Activated T-cell treated with anti-CD3 and anti-CD28 coated beads, Interleukin-2, amount 50 U/mL, for 72 hours (primary cell): ENCODE results near the gene NPAS2. TPM values are rescaled to one million over a fixed set of nuclear protein-coding genes. Genes with fewer than 3 reads are reported as not detected.

Experiments
- ATAC-seq, 2 donors: fragments of 150-1000 bp; cut with Tn5 transposase; replicated peaks in 1 of 2; 2 replicates each; pipeline ENCODE4 v1.10.0; 2021; ENCODE audit warnings: moderate library complexity in 2 of 2, mild to moderate bottlenecking in 1 of 2
- DNase-seq, 2 donors: peaks; one replicate each; pipeline ENCODE4 v3.0.0; 2021 to 2022; ENCODE audit warnings: mixed read lengths in 1 of 2
- H3K27ac Mint-ChIP-seq: one replicate; pipeline ENCODE4 v1.8.0; 2022; ENCODE audit warnings: mild to moderate bottlenecking, moderate library complexity, mixed read lengths
- H3K27me3 Mint-ChIP-seq: one replicate; pipeline ENCODE4 v1.8.0; 2022; ENCODE audit warnings: low read depth, mixed read lengths
- H3K36me3 Mint-ChIP-seq, 2 donors: one replicate each; pipeline ENCODE4 v1.8.0; 2022; ENCODE audit warnings: mixed read lengths in 2 of 2, mild to moderate bottlenecking in 1 of 2; ENCODE audit not compliant: insufficient read depth in 2 of 2
- H3K4me1 Mint-ChIP-seq: one replicate; pipeline ENCODE4 v1.8.0; 2022; ENCODE audit warnings: low read depth, mixed read lengths
- H3K4me3 Mint-ChIP-seq, 2 donors: one replicate each; pipeline ENCODE4 v1.8.0; 2022; ENCODE audit warnings: mild to moderate bottlenecking in 2 of 2, mixed read lengths in 2 of 2, moderate library complexity in 2 of 2
- H3K9me3 Mint-ChIP-seq, 2 donors: one replicate each; pipeline ENCODE4 v1.8.0; 2022; ENCODE audit warnings: mixed read lengths in 2 of 2
- total RNA-seq, 2 donors: library from RNA; stranded (reverse); gene quantifications; one replicate each; pipeline ENCODE4 v1.2.3, GENCODE V29; 2022

NPAS2 gene
- total RNA-seq, 2 donors from 2014 or later: 4.8 to 8.4 TPM

GRCh38 chr2:100934504-100935371, 114.8 kb downstream of the NPAS2 start:
- no peaks in the 10 kb centered on the region for H3K9me3 Mint-ChIP-seq
- ATAC-seq (no peak), DNase-seq (no peak)
- peaks cover 8% of the 10 kb centered on the region for H3K4me1 Mint-ChIP-seq
- no peaks in the 10 kb centered on the region for H3K36me3 Mint-ChIP-seq
- no peaks in the 10 kb centered on the region for H3K27me3 Mint-ChIP-seq
- H3K4me3 Mint-ChIP-seq: no peak overlapping the region
- no peak overlapping the region for H3K27ac Mint-ChIP-seq

GRCh38 chr2:100935372-100935752, 115.4 kb downstream of the NPAS2 start:
- no peak for ATAC-seq
- peaks cover 15% of the 10 kb centered on the region for H3K4me1 Mint-ChIP-seq

GRCh38 chr2:100936070-100936741, 116.3 kb downstream of the NPAS2 start:
- no peak for DNase-seq
- no peaks in the 10 kb centered on the region for H3K9me3 Mint-ChIP-seq
- H3K36me3 Mint-ChIP-seq: no peaks in the 10 kb centered on the region
- no peak overlapping the region for H3K4me3 Mint-ChIP-seq
- H3K27ac Mint-ChIP-seq: no peak overlapping the region
- H3K4me1 Mint-ChIP-seq: peaks cover 23% of the 10 kb centered on the region
- no peak for ATAC-seq
- no peaks in the 10 kb centered on the region for H3K27me3 Mint-ChIP-seq

More at GRCh38 chr2:100935372-100935752, 115.4 kb downstream of the NPAS2 start:
- no peaks in the 10 kb centered on the region for H3K36me3 Mint-ChIP-seq
- H3K27me3 Mint-ChIP-seq: no peaks in the 10 kb centered on the region
- no peak overlapping the region for H3K27ac Mint-ChIP-seq
- no peak for DNase-seq
- no peaks in the 10 kb centered on the region for H3K9me3 Mint-ChIP-seq
- no peak overlapping the region for H3K4me3 Mint-ChIP-seq

- Mint-ChIP-seq H3K9me3 (no peaks in the 10 kb centered on the region), H3K27ac (no peak overlapping the region), H3K36me3 (no peaks in the 10 kb centered on the region), H3K4me1 (peaks cover 32% of the 10 kb centered on the region), H3K27me3 (no peaks in the 10 kb centered on the region), H3K4me3 (no peak overlapping the region)
- ATAC-seq (no peak), DNase-seq (no peak)
Measured at GRCh38 chr2:100936972-100937542, 117.1 kb downstream of the NPAS2 start.

GRCh38 chr2:100938031-100939026, 118.4 kb downstream of the NPAS2 start:
- no peak for DNase-seq
- Mint-ChIP-seq H3K9me3 (no peaks in the 10 kb centered on the region), H3K4me3 (no peak overlapping the region), H3K4me1 (peaks cover 27% of the 10 kb centered on the region), H3K27ac (no peak overlapping the region), H3K36me3 (no peaks in the 10 kb centered on the region), H3K27me3 (no peaks in the 10 kb centered on the region)
- no peak for ATAC-seq

GRCh38 chr2:100939445-100939844, 119.5 kb downstream of the NPAS2 start:
- Mint-ChIP-seq H3K27me3 (no peaks in the 10 kb centered on the region), H3K36me3 (no peaks in the 10 kb centered on the region), H3K4me1 (peaks cover 24% of the 10 kb centered on the region), H3K9me3 (no peaks in the 10 kb centered on the region), H3K4me3 (no peak overlapping the region), H3K27ac (no peak overlapping the region)
- ATAC-seq: no peak
- DNase-seq: no peak

- ATAC-seq (no peak), DNase-seq (no peak)
- H3K4me1 Mint-ChIP-seq: peaks cover 24% of the 10 kb centered on the region
- H3K27ac Mint-ChIP-seq: peak overlapping the region; percentile 7
- no peaks in the 10 kb centered on the region for H3K9me3 Mint-ChIP-seq
- H3K36me3 Mint-ChIP-seq: no peaks in the 10 kb centered on the region
- H3K4me3 Mint-ChIP-seq: peak overlapping the region; percentile 50 to 78
- H3K27me3 Mint-ChIP-seq: no peaks in the 10 kb centered on the region
Measured at GRCh38 chr2:100940240-100940639, 120.3 kb downstream of the NPAS2 start.

- DNase-seq: peak; percentile 11 to 13
- ATAC-seq: peak; percentile 25 to 53
- H3K9me3 Mint-ChIP-seq: no peaks in the 10 kb centered on the region
- H3K36me3 Mint-ChIP-seq: no peaks in the 10 kb centered on the region
- peak overlapping the region; percentile 74 to 78 for H3K4me3 Mint-ChIP-seq
- H3K27ac Mint-ChIP-seq: peak overlapping the region; percentile 85
- H3K4me1 Mint-ChIP-seq: peaks cover 24% of the 10 kb centered on the region
- no peaks in the 10 kb centered on the region for H3K27me3 Mint-ChIP-seq
Measured at GRCh38 chr2:100940766-100941645, 121.1 kb downstream of the NPAS2 start.

GRCh38 chr2:100941646-100942240, 121.8 kb downstream of the NPAS2 start:
- H3K9me3 Mint-ChIP-seq: no peaks in the 10 kb centered on the region
- peaks cover 24% of the 10 kb centered on the region for H3K4me1 Mint-ChIP-seq
- ATAC-seq (peak in 1 of 2 donors; percentile 35), DNase-seq (no peak)
- H3K4me3 Mint-ChIP-seq: peak overlapping the region; percentile 74 to 78
- H3K27me3 Mint-ChIP-seq: no peaks in the 10 kb centered on the region
- H3K36me3 Mint-ChIP-seq: no peaks in the 10 kb centered on the region
- H3K27ac Mint-ChIP-seq: peak overlapping the region; percentile 85

GRCh38 chr2:100944617-100945432, 124.9 kb downstream of the NPAS2 start:
- ATAC-seq (no peak), DNase-seq (no peak)
- Mint-ChIP-seq H3K4me3 (no peak overlapping the region), H3K4me1 (peaks cover 23% of the 10 kb centered on the region), H3K27ac (no peak overlapping the region), H3K9me3 (no peaks in the 10 kb centered on the region), H3K27me3 (no peaks in the 10 kb centered on the region), H3K36me3 (no peaks in the 10 kb centered on the region)

GRCh38 chr2:100945433-100945740, 125.4 kb downstream of the NPAS2 start:
- Mint-ChIP-seq H3K4me3 (no peak overlapping the region), H3K36me3 (no peaks in the 10 kb centered on the region), H3K4me1 (peaks cover 17% of the 10 kb centered on the region), H3K9me3 (no peaks in the 10 kb centered on the region), H3K27me3 (no peaks in the 10 kb centered on the region), H3K27ac (no peak overlapping the region)
- DNase-seq (no peak), ATAC-seq (no peak)
